Endothelial cell of umbilical vein (primary cell): ENCODE results near the gene ATP13A3.

Experiments
- POLR2A ChIP-seq: IDR thresholded peaks from 2 replicates; pipeline ENCODE4 v1.6.1; 2012; ENCODE audit warnings: low read depth, mild to moderate bottlenecking, control low read depth, low read length
- POLR2AphosphoS5 ChIP-seq: IDR thresholded peaks from 2 replicates; pipeline ENCODE4 v1.6.1; 2012; ENCODE audit warnings: low read depth, mild to moderate bottlenecking, control low read depth, low read length, moderate library complexity; ENCODE audit not compliant: insufficient read depth
- TF ChIP-seq, protein P1 (sequence below), 2 donors: IDR thresholded peaks; 1 replicate in 1 of 2; 2 replicates in 1 of 2; pipeline ENCODE4 v1.5.1; 2011; ENCODE audit warnings: low read length in 2 of 2, mild to moderate bottlenecking in 2 of 2, moderate library complexity in 2 of 2, control low read depth in 1 of 2, inconsistent platforms in 1 of 2, low read depth in 1 of 2; ENCODE audit not compliant: insufficient read depth in 1 of 2; ENCODE audit errors: extremely low read depth in 1 of 2

DNA sequence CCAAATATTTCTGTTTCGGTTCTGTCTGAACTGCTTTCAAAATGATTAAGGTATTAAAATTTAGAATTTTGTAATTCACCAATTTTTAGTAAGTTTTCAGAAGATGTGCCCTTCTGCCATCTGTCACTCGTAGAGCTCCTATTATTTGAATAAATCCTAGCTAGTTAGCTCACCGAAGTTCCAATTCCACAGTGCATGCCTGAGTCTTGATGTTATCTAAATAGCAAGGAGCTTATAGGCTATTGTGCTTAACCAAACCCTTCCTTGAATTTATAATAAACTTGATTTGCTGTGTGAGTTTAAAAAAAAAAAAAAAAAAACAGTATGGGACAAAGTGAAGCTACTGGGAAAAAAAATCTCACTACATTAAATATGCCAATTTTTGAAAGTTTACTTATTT lies 18.7 kb downstream of the ATP13A3 start:
- TF ChIP-seq POLR2AphosphoS5 (no peak), POLR2A (no peak)
- TF ChIP-seq, protein P1, sequence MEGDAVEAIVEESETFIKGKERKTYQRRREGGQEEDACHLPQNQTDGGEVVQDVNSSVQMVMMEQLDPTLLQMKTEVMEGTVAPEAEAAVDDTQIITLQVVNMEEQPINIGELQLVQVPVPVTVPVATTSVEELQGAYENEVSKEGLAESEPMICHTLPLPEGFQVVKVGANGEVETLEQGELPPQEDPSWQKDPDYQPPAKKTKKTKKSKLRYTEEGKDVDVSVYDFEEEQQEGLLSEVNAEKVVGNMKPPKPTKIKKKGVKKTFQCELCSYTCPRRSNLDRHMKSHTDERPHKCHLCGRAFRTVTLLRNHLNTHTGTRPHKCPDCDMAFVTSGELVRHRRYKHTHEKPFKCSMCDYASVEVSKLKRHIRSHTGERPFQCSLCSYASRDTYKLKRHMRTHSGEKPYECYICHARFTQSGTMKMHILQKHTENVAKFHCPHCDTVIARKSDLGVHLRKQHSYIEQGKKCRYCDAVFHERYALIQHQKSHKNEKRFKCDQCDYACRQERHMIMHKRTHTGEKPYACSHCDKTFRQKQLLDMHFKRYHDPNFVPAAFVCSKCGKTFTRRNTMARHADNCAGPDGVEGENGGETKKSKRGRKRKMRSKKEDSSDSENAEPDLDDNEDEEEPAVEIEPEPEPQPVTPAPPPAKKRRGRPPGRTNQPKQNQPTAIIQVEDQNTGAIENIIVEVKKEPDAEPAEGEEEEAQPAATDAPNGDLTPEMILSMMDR (IDR thresholded peaks at IDR 0.05; ENCODE audit: extremely low read depth in 1 of 2, insufficient read depth in 1 of 2, low read depth in 1 of 2, low read length in 2 of 2) = no peak
